Stomach (tissue), 9 donors: Measurements from ENCODE around the gene GSTT2B. TPM values are rescaled to one million over a fixed set of nuclear protein-coding genes. Genes with fewer than 3 reads are reported as not detected.
"Not testable (repeated sequence)": the region's sequence is repeated elsewhere in the genome, so short reads cannot be mapped to it uniquely, and the experiment has no call there.

Experiments used
- DNase-seq, 2 donors: peaks; one replicate each; pipeline versions ENCODE4 v3.0.0 to v3.0.0-alpha.2; 2013 to 2019
- H3K27ac ChIP-seq, 5 donors: fragments of 200-600 bp in 4 of 5; sonication (generic) in 4 of 5; one replicate each; pipeline ENCODE4 v1.5.1; 2013 to 2019; ENCODE audit warnings: mild to moderate bottlenecking in 1 of 5, moderate library complexity in 1 of 5
- H3K27me3 ChIP-seq, 3 donors: fragments of 200-600 bp; sonication (generic); one replicate each; pipeline ENCODE4 v1.5.1; 2017 to 2019; ENCODE audit warnings: mixed run types in 1 of 3
- H3K36me3 ChIP-seq, 4 donors: fragments of 200-600 bp; sonication (generic); 1 replicate in 3 of 4; 2 replicates in 1 of 4; pipeline ENCODE4 v1.5.1; 2016 to 2019
- H3K4me1 ChIP-seq, 4 donors: fragments of 200-600 bp; sonication (generic); one replicate each; pipeline ENCODE4 v1.5.1; 2016 to 2019
- H3K4me3 ChIP-seq, 4 donors: fragments of 200-600 bp; sonication (generic) in 3 of 4; one replicate each; pipeline ENCODE4 v1.5.1; 2016 to 2019; ENCODE audit warnings: mild to moderate bottlenecking in 1 of 4
- H3K9me3 ChIP-seq, 4 donors: fragments of 200-600 bp; sonication (generic); one replicate each; pipeline ENCODE4 v1.5.1; 2016 to 2019
- CTCF ChIP-seq, 7 experiments: fragments of 450-650 bp in 4 of 7; fragments of 200-600 bp in 3 of 7; sonication (generic) in 3 of 7; IDR thresholded peaks; one replicate each; pipeline ENCODE4 v1.5.1; 2016 to 2019; ENCODE audit warnings: antibody characterized with exemption in 7 of 7, control low read depth in 2 of 7, mild to moderate bottlenecking in 1 of 7
- EP300 ChIP-seq: sonication (generic); formaldehyde crosslinking; IDR thresholded peaks from one replicate; pipeline ENCODE4 v1.6.1; 2017; ENCODE audit warnings: antibody characterized with exemption
- POLR2A ChIP-seq, 4 donors: fragments of 450-650 bp; IDR thresholded peaks; one replicate each; pipeline ENCODE4 v1.6.1; 2016; ENCODE audit warnings: antibody characterized with exemption in 4 of 4, control low read depth in 2 of 4, mild to moderate bottlenecking in 1 of 4, moderate library complexity in 1 of 4
- POLR2AphosphoS5 ChIP-seq, 3 donors: sonication (generic); formaldehyde crosslinking; IDR thresholded peaks; one replicate each; pipeline ENCODE4 v1.6.1; 2016; ENCODE audit warnings: antibody characterized with exemption in 3 of 3
- WGBS, 5 donors: extraction: QIAGEN DNeasy Blood & Tissue Kit in 3 of 5; methylation state at CpG; one replicate each; pipeline versions ENCODE4 v1.1.5 to v1.1.7; 2013 to 2018; 5-methylcytosine and 5-hydroxymethylcytosine counted together
- intact Hi-C: fragments of 100-400 bp; cut with DNase I; formaldehyde crosslinking; loops from one replicate; pipeline ENCODE4 v1.15.1; 2023; ENCODE audit warnings: low total_unique reads
- polyA plus RNA-seq, 3 donors: library from polyadenylated mRNA; stranded (reverse); fragments of 200-250 nt; gene quantifications; one replicate each; pipeline ENCODE4 v1.2.3, GENCODE V29; 2013
- total RNA-seq, 5 donors: library from RNA; depleted of rRNA; stranded (reverse); fragments of >200 nt; gene quantifications; one replicate each; pipeline versions ENCODE4 v1.1.0 to v1.2.3, GENCODE V29; 2014 to 2016
- donor health status: healthy with polysubstance abuse.
- donor health status: Bipolar disorder and iron deficiency.
- donor health status: healthy.

GSTT2B gene
- total and polyA plus RNA-seq, 8 donors, result 1.7 to 45.8 (median 10.1) TPM; not detected in 3

GRCh38 chr22:23970816-23971486 is 10.0 kb upstream of the GSTT2B start:
- H3K27me3 ChIP-seq, result no peaks in the 10 kb centered on the region
- WGBS, 5 donors, result 58 to 84% (median 61%) methylated on average over 6 of the region's 6 CpGs

GRCh38 chr22:23970201-23970641 is 9.2 kb upstream of the GSTT2B start:
- no peak overlapping the region for H3K27ac ChIP-seq
- intact Hi-C loops, result loop anchor here (5.0 kb wide), 1 partner anchor 43 kb away; no protein-coding TSS in a partner anchor
- 56 to 85% (median 75%) methylated on average over 5 of the region's 5 CpGs for WGBS, 5 donors
- peaks cover 25 to 31% (median 29%) of the 10 kb centered on the region in 4 donors for H3K36me3 ChIP-seq
- TF ChIP-seq POLR2AphosphoS5 (IDR thresholded peaks at IDR 0.05), result no peak
- no peak for TF ChIP-seq POLR2A (IDR thresholded peaks at IDR 0.05)
- no peak for TF ChIP-seq CTCF (IDR thresholded peaks at IDR 0.05)
- no peak for TF ChIP-seq EP300
- peaks cover 0 to 30% (median 13%) of the 10 kb centered on the region in 4 donors for H3K4me1 ChIP-seq
- no peaks in the 10 kb centered on the region for H3K9me3 ChIP-seq
- DNase-seq, result no peak
- no peaks in the 10 kb centered on the region for H3K27me3 ChIP-seq
- H3K4me3 ChIP-seq, result no peak overlapping the region

More at GRCh38 chr22:23970816-23971486, 10.0 kb upstream of the GSTT2B start:
- TF ChIP-seq POLR2A (IDR thresholded peaks at IDR 0.05) (no peak), POLR2AphosphoS5 (IDR thresholded peaks at IDR 0.05) (no peak), EP300 (no peak), CTCF (IDR thresholded peaks at IDR 0.05) (no peak)
- H3K36me3 ChIP-seq, result peaks cover 25 to 31% (median 29%) of the 10 kb centered on the region in 4 donors
- peaks cover 0 to 30% (median 13%) of the 10 kb centered on the region in 4 donors for H3K4me1 ChIP-seq
- intact Hi-C loops, result loop anchor here (5.0 kb wide), 1 partner anchor 44 kb away; no protein-coding TSS in a partner anchor
- peak in 1 of 2 donors; percentile 2 for DNase-seq
- no peak overlapping the region for H3K4me3 ChIP-seq
- peak overlapping the region in 1 of 5 donors; percentile 4 for H3K27ac ChIP-seq
- no peaks in the 10 kb centered on the region for H3K9me3 ChIP-seq

- H3K4me3 ChIP-seq, result no peak overlapping the region
- no peak overlapping the region for H3K27ac ChIP-seq
- H3K9me3 ChIP-seq, result no peaks in the 10 kb centered on the region
- peaks cover 25 to 31% (median 29%) of the 10 kb centered on the region in 4 donors for H3K36me3 ChIP-seq
- DNase-seq, result no peak
- intact Hi-C loops, result no loop called here
- no peaks in the 10 kb centered on the region for H3K27me3 ChIP-seq
- no peak for TF ChIP-seq POLR2AphosphoS5 (IDR thresholded peaks at IDR 0.05)
- TF ChIP-seq EP300, result no peak
- TF ChIP-seq CTCF (IDR thresholded peaks at IDR 0.05), result no peak
- no peak for TF ChIP-seq POLR2A (IDR thresholded peaks at IDR 0.05)
- peaks cover 0 to 30% (median 13%) of the 10 kb centered on the region in 4 donors for H3K4me1 ChIP-seq
- WGBS, 5 donors, result 89 to 97% (median 92%) methylated on average over 3 of the region's 3 CpGs
Measured at GRCh38 chr22:23969071-23969470, 8.1 kb upstream of the GSTT2B start.

GRCh38 chr22:23966568-23966967 is 5.6 kb upstream of the GSTT2B start, which contains the start of gene DDTL:
DDTL (plus strand) TSS chr22:23966888; CDS start chr22:23966915, 27 bp downstream.
- intact Hi-C loops, result not testable (repeated sequence)

GRCh38 chr22:23966094-23966493 is 5.1 kb upstream of the GSTT2B start:
- H3K9me3 ChIP-seq, H3K4me3 ChIP-seq, intact Hi-C loops, H3K27ac ChIP-seq, DNase-seq, H3K27me3 ChIP-seq: not testable (repeated sequence)
- peaks cover 17 to 21% (median 21%) of the 10 kb centered on the region in 4 donors for H3K36me3 ChIP-seq
- no CpG with 5 or more reads among the region's 18 CpGs for WGBS, 5 donors
- peaks cover 0 to 21% (median 9%) of the 10 kb centered on the region in 4 donors for H3K4me1 ChIP-seq

More at GRCh38 chr22:23966568-23966967, 5.6 kb upstream of the GSTT2B start, which contains the start of gene DDTL:
- H3K9me3 ChIP-seq, H3K4me3 ChIP-seq, DNase-seq, H3K27ac ChIP-seq, H3K27me3 ChIP-seq: not testable (repeated sequence)
- peaks cover 22 to 26% (median 26%) of the 10 kb centered on the region in 4 donors for H3K36me3 ChIP-seq
- peaks cover 0 to 26% (median 11%) of the 10 kb centered on the region in 4 donors for H3K4me1 ChIP-seq
- no CpG with 5 or more reads among the region's 30 CpGs for WGBS, 5 donors
